ENCODE data around the gene TMIE. TPM values are rescaled to one million over a fixed set of nuclear protein-coding genes. Genes with fewer than 3 reads are reported as not detected.
A peak's percentile ranks its signal among the peaks of the same experiment; 100 is the strongest.

TMIE gene
- total and polyA plus RNA-seq, 2 of the 8 experiments (the other 6 are each of a cell fraction or from before 2014, with no cell fraction given) = 0.45 to 0.67 TPM

- TF ChIP-seq CHD2 (IDR thresholded peaks at IDR 0.05; ENCODE audit: low read length) (peak; percentile 33; the same call in 1 of the 2 replicates), GABPA (IDR thresholded peaks at IDR 0.05; ENCODE audit: borderline replicate concordance, insufficient read depth, low read length) (no peak), TBP (IDR thresholded peaks at IDR 0.05; ENCODE audit: low read depth, low read length) (0 out of 2 replicates have a peak, but pooled peaks have one; percentile 23), FOSL1 (IDR thresholded peaks at IDR 0.05; ENCODE audit: insufficient read depth, low read depth, low read length) (peak; percentile 54; the same call in 1 of the 2 replicates), CHD7 (IDR thresholded peaks at IDR 0.05; ENCODE audit: insufficient replicate concordance, low read length) (no peak), USF2 (IDR thresholded peaks at IDR 0.05; ENCODE audit: low read length) (no peak)
Observed at GRCh38 chr3:46717447-46718231, 16.4 kb downstream of the TMIE start, which contains the start of gene PRSS50 (continued).
